IMR-90 (cell line): ENCODE results near the gene CTAG2. TPM values are rescaled to one million over a fixed set of nuclear protein-coding genes. Genes with fewer than 3 reads are reported as not detected.

ENCODE experiments used
- microRNA-seq, 2 experiments: library from miRNA; stranded (forward) in 1 of 2; unstranded in 1 of 2; fragments of 10-50 nt in 1 of 2; fragments of <30 nt in 1 of 2; gene quantifications in 1 of 2; microRNA quantifications in 1 of 2; one replicate each; pipeline versions ENCODE3 to v1.1.0; 2013 to 2020; ENCODE audit not compliant: insufficient read depth in 1 of 2, insufficient read length in 1 of 2, unreplicated experiment in 1 of 2
- polyA plus RNA-seq, 3 experiments: library from polyadenylated mRNA; depleted of rRNA; stranded (reverse); fragments of >200 nt; gene quantifications; 2 replicates each; pipeline ENCODE4 v1.2.3, GENCODE V29; 2012; ENCODE audit warnings: low replicate concordance in 1 of 3
- small RNA-seq, 5 experiments: library from RNA; depleted of rRNA; stranded (forward); fragments of <200 nt; gene quantifications; one replicate each; pipeline ENCODE3, GENCODE V24; 2012
- total RNA-seq: library from RNA; depleted of rRNA; stranded (reverse); fragments of >200 nt; gene quantifications from 2 replicates; pipeline ENCODE4 v1.2.3, GENCODE V29; 2012; rRNA removed

Gene CTAG2
- total and polyA plus RNA-seq, 2 of the 4 experiments (the other 2 are of a cell fraction): 27.1 to 42.5 TPM

Small RNAs within 50 kb of the gene (microRNA-seq; reads per million reads assigned to microRNA genes)
- not detected for gene AC244090.1 (ENCODE audit: insufficient read depth, insufficient read length)
- gene AC244107.2 (ENCODE audit: insufficient read depth, insufficient read length): not detected

Small RNAs within 50 kb of the gene (small RNA-seq; reads per million reads assigned to genes)
- gene AC244090.1 (0 reads per million in 5 experiments), gene AC244107.2 (0 reads per million in 5 experiments)

Other genes with a start within 250 kb of the CTAG2 start
- 42.5 and 51.4 TPM in 2 replicates for gene DNASE1L1, start 244.3 kb downstream of the CTAG2 start, total RNA-seq
- 54.7 and 55.5 TPM in 2 replicates for gene DNASE1L1, start 244.3 kb downstream of the CTAG2 start, polyA plus RNA-seq (2012; rRNA removed)
- gene TAFAZZIN, start 242.0 kb downstream of the CTAG2 start, total RNA-seq: 4.4 and 4.8 TPM in 2 replicates
- gene TAFAZZIN, start 242.0 kb downstream of the CTAG2 start, polyA plus RNA-seq (2012; rRNA removed): 24.4 and 26.6 TPM in 2 replicates
- gene ATP6AP1, start 224.9 kb downstream of the CTAG2 start, total RNA-seq: 13.8 and 13.9 TPM in 2 replicates
- gene ATP6AP1, start 224.9 kb downstream of the CTAG2 start, polyA plus RNA-seq (2012; rRNA removed): 96.7 and 98.4 TPM in 2 replicates
- gene GDI1, start 216.4 kb downstream of the CTAG2 start, total RNA-seq: 113 and 117 TPM in 2 replicates
- 291 and 331 TPM in 2 replicates for gene GDI1, start 216.4 kb downstream of the CTAG2 start, polyA plus RNA-seq (2012; rRNA removed)
- gene FAM50A, start 209.4 kb downstream of the CTAG2 start, total RNA-seq: 46.4 and 65.5 TPM in 2 replicates
- gene FAM50A, start 209.4 kb downstream of the CTAG2 start, polyA plus RNA-seq (2012; rRNA removed): 107 and 119 TPM in 2 replicates
- 4.3 and 8.1 TPM in 2 replicates for gene PLXNA3, start 195.3 kb downstream of the CTAG2 start, total RNA-seq
- gene PLXNA3, start 195.3 kb downstream of the CTAG2 start, polyA plus RNA-seq (2012; rRNA removed): 111 and 126 TPM in 2 replicates
- 3.6 and 6.4 TPM in 2 replicates for gene LAGE3, start 174.3 kb downstream of the CTAG2 start, total RNA-seq
- gene LAGE3, start 174.3 kb downstream of the CTAG2 start, polyA plus RNA-seq (2012; rRNA removed): 14.8 and 17.6 TPM in 2 replicates
- gene UBL4A, start 167.0 kb downstream of the CTAG2 start, total RNA-seq: 21.4 and 28.3 TPM in 2 replicates
- 22.2 and 24.6 TPM in 2 replicates for gene UBL4A, start 167.0 kb downstream of the CTAG2 start, polyA plus RNA-seq (2012; rRNA removed)
- 15.2 and 16.1 TPM in 2 replicates for gene SLC10A3, start 162.9 kb downstream of the CTAG2 start, total RNA-seq
- gene SLC10A3, start 162.9 kb downstream of the CTAG2 start, polyA plus RNA-seq (2012; rRNA removed): 24.6 and 26.9 TPM in 2 replicates
- gene FAM3A, start 137.3 kb downstream of the CTAG2 start, total RNA-seq: 14.0 and 15.0 TPM in 2 replicates
- gene FAM3A, start 137.3 kb downstream of the CTAG2 start, polyA plus RNA-seq (2012; rRNA removed): 47.2 and 52.0 TPM in 2 replicates
- gene G6PD, start 106.7 kb downstream of the CTAG2 start, total RNA-seq: 60.0 and 77.1 TPM in 2 replicates
- 174 and 213 TPM in 2 replicates for gene G6PD, start 106.7 kb downstream of the CTAG2 start, polyA plus RNA-seq (2012; rRNA removed)
- 13.9 and 16.5 TPM in 2 replicates for gene IKBKG, start 106.0 kb downstream of the CTAG2 start, total RNA-seq
- 38.2 and 41.3 TPM in 2 replicates for gene IKBKG, start 106.0 kb downstream of the CTAG2 start, polyA plus RNA-seq (2012; rRNA removed)
- not detected in 2 replicates for gene CTAG1A, start 68.4 kb downstream of the CTAG2 start, total RNA-seq
- gene CTAG1A, start 68.4 kb downstream of the CTAG2 start, polyA plus RNA-seq (2012; rRNA removed): not detected in 2 replicates
- gene CTAG1B, start 34.3 kb downstream of the CTAG2 start, total RNA-seq: not detected in 2 replicates
- not detected in 2 replicates for gene CTAG1B, start 34.3 kb downstream of the CTAG2 start, polyA plus RNA-seq (2012; rRNA removed)
- gene GAB3, start 97.5 kb upstream of the CTAG2 start, total RNA-seq: 1.9 and 2.2 TPM in 2 replicates
- 3.4 and 3.7 TPM in 2 replicates for gene GAB3, start 97.5 kb upstream of the CTAG2 start, polyA plus RNA-seq (2012; rRNA removed)
- gene DKC1, start 109.3 kb upstream of the CTAG2 start, total RNA-seq: 63.8 and 66.7 TPM in 2 replicates
- 42.9 and 49.9 TPM in 2 replicates for gene DKC1, start 109.3 kb upstream of the CTAG2 start, polyA plus RNA-seq (2012; rRNA removed)
- gene MPP1, start 151.9 kb upstream of the CTAG2 start, total RNA-seq: 36.4 and 43.0 TPM in 2 replicates
- gene MPP1, start 151.9 kb upstream of the CTAG2 start, polyA plus RNA-seq (2012; rRNA removed): 29.4 and 35.2 TPM in 2 replicates
- gene SMIM9, start 181.1 kb upstream of the CTAG2 start, total RNA-seq: not detected in 2 replicates
- gene SMIM9, start 181.1 kb upstream of the CTAG2 start, polyA plus RNA-seq (2012; rRNA removed): not detected in 2 replicates
- 0.54 and 1.1 TPM in 2 replicates for gene F8A1, start 232.8 kb upstream of the CTAG2 start, total RNA-seq
- gene F8A1, start 232.8 kb upstream of the CTAG2 start, polyA plus RNA-seq (2012; rRNA removed): 7.7 and 8.3 TPM in 2 replicates